GM18505 (cell line): ENCODE results near the gene PPP1R10.
"Not testable (repeated sequence)": the region's sequence is repeated elsewhere in the genome, so short reads cannot be mapped to it uniquely, and the experiment has no call there.

Experiments
- ATAC-seq: cut with Tn5 transposase; IDR thresholded peaks from one replicate; pipeline ENCODE4 v1.9.1; 2021; ENCODE audit not compliant: unreplicated experiment
- POLR2A ChIP-seq: IDR thresholded peaks from 4 replicates; pipeline ENCODE4 v1.6.1; 2011; ENCODE audit warnings: borderline replicate concordance; ENCODE audit not compliant: insufficient read depth, insufficient read length; ENCODE audit errors: extremely low read depth

Gene PPP1R10

GRCh38 chr6:30599625-30600324, 17.3 kb downstream of the PPP1R10 start:
- no peak for ATAC-seq
- no peak for TF ChIP-seq POLR2A

- peak; percentile 13 for TF ChIP-seq POLR2A
- no peak for ATAC-seq
These were observed 18.0 kb downstream of the PPP1R10 start for GRCh38 chr6:30598912-30599624.

- not testable (repeated sequence) for ATAC-seq
- peak; percentile 11 for TF ChIP-seq POLR2A
These were observed 19.5 kb downstream of the PPP1R10 start for GRCh38 chr6:30597315-30598144.

GRCh38 chr6:30592287-30592686, 24.8 kb downstream of the PPP1R10 start:
- ATAC-seq, result no peak
- no peak for TF ChIP-seq POLR2A

- no peak for ATAC-seq
- no peak for TF ChIP-seq POLR2A
These were observed 26.0 kb downstream of the PPP1R10 start for GRCh38 chr6:30591008-30591407.

GRCh38 chr6:30590509-30590908, 26.5 kb downstream of the PPP1R10 start:
- no peak for ATAC-seq
- no peak for TF ChIP-seq POLR2A

- no peak for TF ChIP-seq POLR2A
- no peak for ATAC-seq
These were observed 27.2 kb downstream of the PPP1R10 start for GRCh38 chr6:30589754-30590358.

GRCh38 chr6:30583921-30584320, 33.1 kb downstream of the PPP1R10 start:
- TF ChIP-seq POLR2A, result no peak
- ATAC-seq, result no peak

- ATAC-seq, result no peak
- no peak for TF ChIP-seq POLR2A
These were observed 39.0 kb downstream of the PPP1R10 start for GRCh38 chr6:30578051-30578450.

- no peak for ATAC-seq
- no peak for TF ChIP-seq POLR2A
These were observed 43.9 kb downstream of the PPP1R10 start for GRCh38 chr6:30573113-30573512.

GRCh38 chr6:30572148-30572547, 44.9 kb downstream of the PPP1R10 start:
- no peak for ATAC-seq

GRCh38 chr6:30571762-30572082, 45.3 kb downstream of the PPP1R10 start:
- ATAC-seq, result no peak

More at GRCh38 chr6:30572148-30572547, 44.9 kb downstream of the PPP1R10 start:
- TF ChIP-seq POLR2A, result no peak

GRCh38 chr6:30571075-30571761, 45.8 kb downstream of the PPP1R10 start, which contains the start of gene ABCF1:
TSS of gene ABCF1 (plus strand) at chr6:30571442. CDS start at chr6:30571488, 46 bp downstream.
- peak; percentile 90 for ATAC-seq
- peak; percentile 94 for TF ChIP-seq POLR2A

More at GRCh38 chr6:30571762-30572082, 45.3 kb downstream of the PPP1R10 start:
- no peak for TF ChIP-seq POLR2A

- ATAC-seq, result peak; percentile 25
- TF ChIP-seq POLR2A, result no peak
These were observed 46.3 kb downstream of the PPP1R10 start for GRCh38 chr6:30570740-30571074.
